ENCODE data around the gene CACNA1B. TPM values are rescaled to one million over a fixed set of nuclear protein-coding genes. Genes with fewer than 3 reads are reported as not detected.

Gene CACNA1B
- total and polyA plus RNA-seq, 9 of the 15 experiments (the other 6 are each of a cell fraction or from before 2014, with no cell fraction given): 0.01 to 0.04 TPM; not detected in 7

DNA sequence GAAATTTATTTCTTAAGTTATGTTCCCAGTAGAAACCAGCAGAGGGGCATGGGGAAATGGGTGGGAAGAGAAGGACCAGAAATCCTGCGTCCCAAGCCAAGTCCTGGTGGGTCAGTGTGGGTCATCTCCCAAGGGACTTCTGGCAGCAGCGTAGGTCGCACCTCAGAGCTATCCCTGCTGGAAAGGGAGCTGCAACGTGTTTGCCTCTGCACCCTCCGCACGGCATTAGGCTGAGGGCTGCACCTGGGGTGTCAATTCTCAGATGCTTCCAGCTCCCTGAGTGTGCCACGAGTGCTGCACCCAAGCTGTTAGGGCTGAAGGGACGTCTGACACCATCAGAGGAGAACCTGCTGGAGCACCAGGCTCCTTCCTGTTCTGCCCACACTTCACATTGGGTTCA, 182.8 kb downstream of the CACNA1B start (continued):
- TF ChIP-seq, protein P1, sequence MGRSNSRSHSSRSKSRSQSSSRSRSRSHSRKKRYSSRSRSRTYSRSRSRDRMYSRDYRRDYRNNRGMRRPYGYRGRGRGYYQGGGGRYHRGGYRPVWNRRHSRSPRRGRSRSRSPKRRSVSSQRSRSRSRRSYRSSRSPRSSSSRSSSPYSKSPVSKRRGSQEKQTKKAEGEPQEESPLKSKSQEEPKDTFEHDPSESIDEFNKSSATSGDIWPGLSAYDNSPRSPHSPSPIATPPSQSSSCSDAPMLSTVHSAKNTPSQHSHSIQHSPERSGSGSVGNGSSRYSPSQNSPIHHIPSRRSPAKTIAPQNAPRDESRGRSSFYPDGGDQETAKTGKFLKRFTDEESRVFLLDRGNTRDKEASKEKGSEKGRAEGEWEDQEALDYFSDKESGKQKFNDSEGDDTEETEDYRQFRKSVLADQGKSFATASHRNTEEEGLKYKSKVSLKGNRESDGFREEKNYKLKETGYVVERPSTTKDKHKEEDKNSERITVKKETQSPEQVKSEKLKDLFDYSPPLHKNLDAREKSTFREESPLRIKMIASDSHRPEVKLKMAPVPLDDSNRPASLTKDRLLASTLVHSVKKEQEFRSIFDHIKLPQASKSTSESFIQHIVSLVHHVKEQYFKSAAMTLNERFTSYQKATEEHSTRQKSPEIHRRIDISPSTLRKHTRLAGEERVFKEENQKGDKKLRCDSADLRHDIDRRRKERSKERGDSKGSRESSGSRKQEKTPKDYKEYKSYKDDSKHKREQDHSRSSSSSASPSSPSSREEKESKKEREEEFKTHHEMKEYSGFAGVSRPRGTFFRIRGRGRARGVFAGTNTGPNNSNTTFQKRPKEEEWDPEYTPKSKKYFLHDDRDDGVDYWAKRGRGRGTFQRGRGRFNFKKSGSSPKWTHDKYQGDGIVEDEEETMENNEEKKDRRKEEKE (IDR thresholded peaks at IDR 0.05; ENCODE audit: borderline replicate concordance in 1 of 2, control insufficient read depth in 1 of 2, low read depth in 2 of 2, low read length in 1 of 2): no peak
- TF ChIP-seq HMBOX1 (IDR thresholded peaks at IDR 0.05) (no peak), MCM5 (IDR thresholded peaks at IDR 0.05; ENCODE audit: low read depth) (no peak)
- TF ChIP-seq, protein P2, sequence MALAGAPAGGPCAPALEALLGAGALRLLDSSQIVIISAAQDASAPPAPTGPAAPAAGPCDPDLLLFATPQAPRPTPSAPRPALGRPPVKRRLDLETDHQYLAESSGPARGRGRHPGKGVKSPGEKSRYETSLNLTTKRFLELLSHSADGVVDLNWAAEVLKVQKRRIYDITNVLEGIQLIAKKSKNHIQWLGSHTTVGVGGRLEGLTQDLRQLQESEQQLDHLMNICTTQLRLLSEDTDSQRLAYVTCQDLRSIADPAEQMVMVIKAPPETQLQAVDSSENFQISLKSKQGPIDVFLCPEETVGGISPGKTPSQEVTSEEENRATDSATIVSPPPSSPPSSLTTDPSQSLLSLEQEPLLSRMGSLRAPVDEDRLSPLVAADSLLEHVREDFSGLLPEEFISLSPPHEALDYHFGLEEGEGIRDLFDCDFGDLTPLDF (CRISPR knock-in tag; IDR thresholded peaks at IDR 0.05): no peak

DNA sequence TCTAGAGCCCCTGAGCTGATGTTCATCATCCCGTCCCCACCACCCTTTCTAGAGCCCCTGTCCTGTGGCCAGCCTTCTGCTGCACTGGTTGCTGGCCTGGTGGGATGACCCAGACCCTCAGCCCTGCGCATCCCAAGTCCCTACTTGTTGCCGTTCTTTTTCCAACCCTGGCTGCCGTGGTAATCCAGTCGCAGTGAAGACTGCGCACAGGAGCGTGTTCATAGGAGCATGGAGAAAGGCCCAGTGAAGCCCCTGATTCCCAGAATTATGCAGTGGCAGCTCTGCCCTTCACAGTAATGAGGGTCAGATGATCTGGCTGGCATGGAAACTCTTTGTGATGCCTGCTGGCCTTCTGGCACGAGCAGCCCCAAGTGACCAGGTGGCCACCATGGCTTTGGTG, 183.3 kb downstream of the CACNA1B start:
- Histone ChIP-seq H3K4me1 (replicated peaks in 1 of 2; ENCODE audit: control insufficient read depth in 2 of 2, insufficient read depth in 2 of 2, low read length in 2 of 2) (no peaks in the 10 kb centered on the region), H3K9ac (ENCODE audit: insufficient read depth in 1 of 2, low read depth in 2 of 2, low read length in 2 of 2) (no peak overlapping the region), H4K20me1 (replicated peaks; ENCODE audit: control insufficient read depth, insufficient read depth, low read length) (no peaks in the 10 kb centered on the region; the same call in 1 of the 2 replicates), H3K4me3 (no peak overlapping the region), H3K27me3 (ENCODE audit: control insufficient read depth in 2 of 2, insufficient read depth in 2 of 2, low read length in 2 of 2) (peaks cover 19 to 69% of the 10 kb centered on the region in 2 experiments; a peak in 4 of 5 replicates), H3K9me1 (ENCODE audit: control insufficient read depth, insufficient read depth, low read length) (no peaks in the 10 kb centered on the region), H2AFZ (ENCODE audit: low read depth, low read length) (no peak overlapping the region), H3K36me3 (ENCODE audit: control insufficient read depth, insufficient read depth, low read length) (no peaks in the 10 kb centered on the region), H3K4me2 (ENCODE audit: insufficient read depth, low read length) (no peak overlapping the region), H3K27ac (ENCODE audit: extremely low read depth, low read depth, low read length) (no peak overlapping the region), H3K79me2 (ENCODE audit: control insufficient read depth, insufficient read depth, low read length) (no peaks in the 10 kb centered on the region), H3K9me3 (replicated peaks; ENCODE audit: control insufficient read depth, insufficient read depth, low read depth, low read length) (no peaks in the 10 kb centered on the region)
- intact Hi-C loops (cut with micrococcal nuclease) (no loop called here), in situ Hi-C loops (cut with MboI) (no loop called here)
- ChIA-PET CTCF (ENCODE audit: low intra/inter-chr PET ratio) (no interaction called here), POLR2A (interaction anchor here (0.9 kb wide), 1 partner anchor 10 kb away, joined by 3 read pairs; no protein-coding TSS in a partner anchor)
- DNase-seq (ENCODE audit: extremely low read depth in 1 of 4, low spot score in 3 of 4): no peak
- no TSS peak for BruUV-seq (replicated peaks)
- WGBS (ENCODE audit: insufficient coverage, low coverage, missing lambda C conversion rate): 1% methylated on average over 8 of the region's 8 CpGs
- no peak for FAIRE-seq
- no peak for ATAC-seq
- TF ChIP-seq ZNF740 (CRISPR knock-in tag; IDR thresholded peaks at IDR 0.05): no peak
- no peak for TF ChIP-seq ZNF740 (tag; IDR thresholded peaks at IDR 0.05)
- no peak for TF ChIP-seq GABPB2 (CRISPR knock-in tag; conservative IDR thresholded peaks at IDR 0.05)
- TF ChIP-seq KLF13 (tag; IDR thresholded peaks at IDR 0.05; ENCODE audit: borderline replicate concordance, low read depth): no peak
- no peak for TF ChIP-seq ZNF445 (CRISPR knock-in tag; IDR thresholded peaks at IDR 0.05; ENCODE audit: low read depth)
- TF ChIP-seq, protein P3, sequence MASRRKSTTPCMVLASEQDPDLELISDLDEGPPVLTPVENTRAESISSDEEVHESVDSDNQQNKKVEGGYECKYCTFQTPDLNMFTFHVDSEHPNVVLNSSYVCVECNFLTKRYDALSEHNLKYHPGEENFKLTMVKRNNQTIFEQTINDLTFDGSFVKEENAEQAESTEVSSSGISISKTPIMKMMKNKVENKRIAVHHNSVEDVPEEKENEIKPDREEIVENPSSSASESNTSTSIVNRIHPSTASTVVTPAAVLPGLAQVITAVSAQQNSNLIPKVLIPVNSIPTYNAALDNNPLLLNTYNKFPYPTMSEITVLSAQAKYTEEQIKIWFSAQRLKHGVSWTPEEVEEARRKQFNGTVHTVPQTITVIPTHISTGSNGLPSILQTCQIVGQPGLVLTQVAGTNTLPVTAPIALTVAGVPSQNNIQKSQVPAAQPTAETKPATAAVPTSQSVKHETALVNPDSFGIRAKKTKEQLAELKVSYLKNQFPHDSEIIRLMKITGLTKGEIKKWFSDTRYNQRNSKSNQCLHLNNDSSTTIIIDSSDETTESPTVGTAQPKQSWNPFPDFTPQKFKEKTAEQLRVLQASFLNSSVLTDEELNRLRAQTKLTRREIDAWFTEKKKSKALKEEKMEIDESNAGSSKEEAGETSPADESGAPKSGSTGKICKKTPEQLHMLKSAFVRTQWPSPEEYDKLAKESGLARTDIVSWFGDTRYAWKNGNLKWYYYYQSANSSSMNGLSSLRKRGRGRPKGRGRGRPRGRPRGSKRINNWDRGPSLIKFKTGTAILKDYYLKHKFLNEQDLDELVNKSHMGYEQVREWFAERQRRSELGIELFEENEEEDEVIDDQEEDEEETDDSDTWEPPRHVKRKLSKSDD (conservative IDR thresholded peaks at IDR 0.05; ENCODE audit: low read length): no peak
- no peak for TF ChIP-seq ATF7 (IDR thresholded peaks at IDR 0.05)
- no peak for TF ChIP-seq XRCC5 (IDR thresholded peaks at IDR 0.05; ENCODE audit: low read depth, low read length)
